ENCODE results near the gene ATRNL1.

ATRNL1 gene

DNA sequence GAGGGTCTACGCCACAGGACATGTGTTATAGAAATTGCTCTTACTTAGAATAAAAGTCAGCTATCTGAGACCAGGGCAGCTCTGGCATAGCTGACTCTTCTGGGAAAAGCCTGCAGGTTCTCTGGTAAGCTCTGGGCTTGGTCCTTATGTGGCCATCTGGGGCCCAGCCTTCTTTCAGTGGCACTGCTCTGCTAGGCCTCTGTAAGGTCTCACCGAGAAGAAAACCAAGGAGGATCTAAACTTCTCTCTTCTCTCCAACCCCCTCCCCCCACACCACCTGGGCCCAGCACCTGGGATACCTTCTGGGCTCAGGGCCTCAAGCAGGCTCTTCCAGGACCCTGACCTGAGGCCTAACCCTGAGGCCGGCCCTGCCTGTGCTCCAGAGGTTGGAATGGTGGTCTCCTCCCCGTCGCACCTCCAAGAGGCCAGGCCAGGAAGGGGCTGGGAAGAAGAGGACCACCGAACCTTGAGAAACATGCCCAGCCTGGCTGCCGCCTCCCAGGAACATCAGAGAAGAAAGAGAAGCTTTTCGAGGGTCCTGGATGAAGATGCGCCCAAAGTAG lies 856.2 kb downstream of the ATRNL1 start:
- no peak for DNase-seq (ENCODE audit: low read depth)

DNA sequence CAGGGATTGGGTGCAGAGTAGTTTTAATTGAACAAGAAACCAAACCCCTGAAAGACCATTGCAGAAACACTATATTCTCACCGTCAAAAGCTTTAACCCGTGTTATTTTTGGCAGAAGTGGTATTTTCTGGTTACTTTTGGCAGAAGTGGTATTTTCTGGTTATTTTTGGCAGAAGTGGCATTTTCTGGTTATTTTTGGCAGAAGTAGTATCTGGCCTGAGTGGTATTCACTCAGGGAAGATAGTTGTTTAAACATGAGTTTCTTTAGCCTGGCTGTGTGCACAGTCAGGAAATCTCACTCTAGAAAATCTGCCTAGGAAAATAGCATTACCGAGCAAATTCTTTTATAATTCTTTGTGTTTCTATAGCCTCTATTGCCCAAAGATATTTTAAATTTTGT lies 857.2 kb downstream of the ATRNL1 start:
- DNase-seq (ENCODE audit: low read depth), result no peak

DNA sequence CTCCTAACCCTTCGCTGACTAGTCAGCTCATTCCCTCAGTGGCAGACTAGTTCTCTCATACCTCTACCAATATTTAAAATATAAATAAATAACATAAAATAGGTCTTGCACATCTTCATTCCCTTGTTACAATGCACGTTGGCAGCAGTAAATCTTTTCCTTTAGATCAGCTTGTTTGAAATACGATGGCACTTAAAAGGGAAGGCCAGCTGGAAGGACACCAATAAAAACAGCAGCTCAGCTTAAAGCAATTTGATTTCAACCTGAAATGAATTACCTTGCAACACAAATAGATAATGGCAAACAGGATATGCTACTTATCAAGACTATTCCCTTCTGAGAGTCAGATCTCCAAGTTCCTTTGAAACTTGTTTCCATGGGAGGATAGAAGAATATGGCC lies 858.1 kb downstream of the ATRNL1 start:
- no peak for DNase-seq (ENCODE audit: low read depth)

DNA sequence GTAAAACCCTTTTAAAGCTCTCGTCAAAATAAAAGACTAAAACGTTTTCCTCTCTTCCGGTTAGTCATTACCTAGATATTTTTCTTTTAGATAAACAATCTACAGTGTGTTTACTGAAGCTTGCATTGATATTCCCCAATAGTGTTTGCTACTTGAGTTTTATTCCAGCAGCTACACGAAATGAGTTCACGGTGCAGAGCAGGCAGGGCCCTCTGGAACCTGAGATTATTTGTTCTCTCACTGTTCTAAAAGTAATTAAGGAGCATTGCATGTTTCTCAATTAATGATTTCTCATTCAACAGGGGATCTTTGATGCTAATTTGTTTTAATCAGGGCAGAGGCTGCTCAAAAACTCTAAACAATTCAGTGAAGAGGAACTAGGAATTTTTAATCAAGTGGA lies 860.1 kb downstream of the ATRNL1 start:
- DNase-seq (ENCODE audit: low read depth), result no peak

DNA sequence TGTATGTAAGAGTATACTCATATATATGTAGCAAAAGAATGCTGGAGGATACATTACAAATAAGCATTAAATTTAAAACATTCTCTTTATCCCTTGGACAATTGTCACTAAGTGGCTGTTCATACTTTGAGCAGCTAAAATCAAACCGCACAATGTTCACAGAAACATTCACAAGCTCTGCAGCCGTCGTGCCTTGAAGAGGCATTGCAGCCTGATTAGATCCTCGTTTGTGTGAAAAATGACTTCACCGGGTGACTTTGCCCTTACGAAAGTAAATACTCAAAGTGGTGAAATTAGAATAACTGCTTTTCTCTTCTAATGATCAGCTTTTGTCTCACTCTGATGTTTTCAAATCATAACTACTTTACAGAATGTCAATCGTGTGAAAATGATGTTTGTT lies 860.8 kb downstream of the ATRNL1 start:
- DNase-seq (ENCODE audit: low read depth), result no peak

DNA sequence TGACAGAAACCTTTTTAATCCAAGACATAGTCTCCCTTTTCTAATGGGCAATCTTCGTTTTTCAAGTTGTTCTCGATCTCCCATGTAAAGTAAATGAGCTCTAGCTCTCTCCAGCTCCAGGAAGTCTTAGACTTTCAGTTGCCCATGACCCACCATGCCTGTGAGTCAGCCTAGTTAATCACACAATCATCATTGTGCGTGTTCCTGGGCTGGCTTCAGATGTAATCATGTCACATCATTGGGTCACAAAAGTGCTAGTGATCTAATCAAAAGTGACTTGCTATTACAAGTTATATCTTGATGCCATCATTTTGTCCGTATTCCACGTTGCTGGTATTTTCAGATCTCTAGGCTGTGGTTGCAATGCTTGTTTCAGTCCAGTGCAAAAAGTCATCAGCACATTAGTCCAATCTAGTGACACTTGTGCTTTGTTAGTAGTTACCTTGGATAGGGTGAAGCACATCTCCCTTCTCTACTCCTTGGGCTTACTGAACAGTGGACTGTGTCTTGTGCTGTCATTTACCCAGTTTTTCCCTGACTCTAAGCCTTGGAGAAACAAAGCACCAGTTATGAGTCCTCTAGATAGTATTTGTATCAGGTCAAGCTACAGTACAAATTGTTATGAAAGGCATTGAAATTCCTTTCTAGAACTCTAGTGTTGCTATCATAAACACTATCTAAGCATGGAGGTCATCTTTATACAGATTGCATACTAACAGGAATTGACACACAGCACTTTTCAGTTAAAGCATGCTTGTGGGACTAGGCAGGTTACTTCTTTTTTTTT lies 863.3 kb downstream of the ATRNL1 start:
- DNase-seq (ENCODE audit: low read depth), result no peak

DNA sequence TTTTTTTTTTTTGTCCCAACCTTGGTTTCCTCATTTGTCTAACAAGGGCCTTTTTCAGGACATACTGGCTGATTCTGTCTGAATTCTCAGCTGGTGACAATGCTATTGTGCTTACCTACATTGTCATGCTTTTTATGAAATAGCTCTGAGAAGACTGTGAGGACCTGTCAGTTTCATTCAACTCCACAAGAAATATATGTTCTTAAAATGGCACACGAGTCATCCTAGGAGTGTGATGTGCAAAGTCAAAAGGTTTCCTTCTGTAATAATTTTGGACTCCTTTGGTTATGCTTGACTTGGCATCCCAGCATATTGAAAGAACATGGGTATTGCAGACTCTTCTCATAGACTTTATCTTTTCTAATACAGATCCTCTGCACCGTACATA lies 863.8 kb downstream of the ATRNL1 start:
- no peak for DNase-seq (ENCODE audit: low read depth)

DNA sequence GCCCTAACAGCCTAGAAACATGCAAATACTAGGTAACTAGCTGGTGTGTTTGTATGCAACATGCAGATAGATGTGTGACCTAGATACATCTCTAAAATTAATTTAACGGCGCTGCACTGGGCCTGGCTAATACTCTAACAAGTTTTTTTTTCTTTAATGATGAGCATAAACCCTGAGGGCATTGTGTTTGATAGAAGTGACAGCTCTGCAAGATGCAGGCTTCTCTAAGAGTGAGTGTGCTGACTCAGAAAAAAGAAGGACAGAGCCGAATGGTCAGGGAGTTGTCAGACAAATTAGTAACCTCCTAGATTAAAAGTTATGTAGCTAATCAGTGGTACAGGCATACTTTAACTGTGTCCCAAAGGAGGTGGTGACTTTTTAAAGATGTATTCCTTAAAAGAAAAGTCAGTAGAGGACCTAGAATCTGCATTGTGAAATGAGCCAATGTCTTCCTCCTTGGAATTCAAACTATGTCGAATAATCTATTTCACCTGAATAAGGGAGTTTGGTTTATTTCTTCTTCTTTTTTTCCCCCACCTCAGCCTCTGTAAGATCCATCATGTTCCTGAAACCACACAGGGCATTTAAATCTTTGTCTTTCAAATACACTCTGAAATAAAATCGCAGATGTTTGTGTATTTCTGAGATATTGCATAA lies 864.7 kb downstream of the ATRNL1 start:
- no peak for DNase-seq (ENCODE audit: low read depth)

DNA sequence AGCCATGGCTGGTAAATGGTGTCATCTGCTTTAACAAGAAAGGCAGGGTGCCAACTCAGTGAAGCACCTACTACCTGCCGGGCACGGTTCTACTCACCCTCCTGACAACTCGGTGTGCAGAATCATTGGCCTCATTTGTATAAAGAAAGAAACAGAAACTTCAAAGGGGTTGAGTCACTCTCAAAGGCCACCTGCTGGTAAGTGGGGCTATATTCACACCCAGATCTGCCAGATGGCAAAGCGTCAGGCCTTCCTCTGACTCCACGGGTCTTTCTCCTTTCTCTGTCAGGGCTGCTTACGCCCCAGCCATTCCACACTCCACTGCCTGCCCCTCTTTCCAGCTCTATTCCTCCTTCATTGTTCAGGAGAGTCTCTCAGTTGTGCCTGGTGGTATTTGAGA lies 870.7 kb downstream of the ATRNL1 start:
- no peak for DNase-seq (ENCODE audit: low read depth)

DNA sequence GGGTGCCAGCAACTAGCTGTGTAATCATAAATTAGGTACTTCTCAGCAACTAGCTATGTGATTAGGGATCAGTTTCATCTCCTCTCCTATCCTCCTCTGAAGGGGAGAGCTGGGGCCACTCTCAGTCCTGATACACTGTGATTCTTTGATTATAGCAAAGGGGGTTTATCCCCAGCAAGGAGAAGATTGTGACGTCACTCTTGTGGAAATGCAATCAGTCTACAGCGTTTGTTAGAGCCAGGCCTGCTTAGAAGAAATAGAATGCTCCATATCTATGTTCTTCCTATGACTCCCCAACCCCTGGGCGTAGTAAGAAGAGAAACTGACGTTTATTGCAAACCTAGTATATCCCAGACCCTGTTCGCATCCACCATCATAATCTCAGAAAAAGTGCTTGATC lies 871.7 kb downstream of the ATRNL1 start:
- no peak for DNase-seq (ENCODE audit: low read depth)

DNA sequence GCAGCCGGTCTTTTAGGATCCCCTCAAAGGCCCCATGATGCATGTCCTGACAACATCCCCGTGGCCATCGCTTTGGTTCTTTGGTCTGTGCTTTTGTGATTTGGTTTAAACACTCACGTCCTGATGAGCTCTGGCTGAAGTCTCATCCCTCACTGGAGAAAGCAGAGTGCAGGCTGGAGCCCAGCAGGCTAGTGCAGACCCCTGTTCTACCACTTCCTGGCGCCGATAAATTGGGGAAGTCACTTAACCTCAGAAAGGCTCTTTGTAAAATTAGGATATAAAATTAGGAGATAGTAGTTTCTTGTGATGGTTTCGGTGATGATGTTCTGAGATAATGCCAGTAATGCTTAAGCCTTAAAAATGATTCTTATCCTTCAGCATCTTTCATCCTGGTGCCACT lies 872.2 kb downstream of the ATRNL1 start:
- DNase-seq (ENCODE audit: low read depth), result no peak

DNA sequence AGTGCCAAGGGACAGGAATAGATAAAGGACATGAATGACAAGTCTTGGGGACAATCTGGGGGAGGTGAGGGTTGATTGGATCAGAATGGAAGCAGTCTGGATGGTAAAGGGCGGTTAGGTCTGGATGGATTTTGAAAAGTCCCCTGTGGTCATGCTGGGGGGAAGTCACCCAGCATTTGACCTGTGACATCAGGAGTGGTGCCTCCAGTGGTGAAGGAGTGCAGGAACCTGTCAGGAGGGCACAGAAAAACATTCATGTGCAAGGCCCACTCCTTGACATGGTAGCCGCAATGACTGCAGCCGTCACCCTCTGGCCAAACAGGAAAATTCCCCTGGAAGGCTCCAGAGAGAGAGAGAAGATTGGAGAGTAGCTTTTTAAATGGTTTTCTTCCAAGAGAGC lies 875.1 kb downstream of the ATRNL1 start:
- no peak for DNase-seq (ENCODE audit: low read depth)

DNA sequence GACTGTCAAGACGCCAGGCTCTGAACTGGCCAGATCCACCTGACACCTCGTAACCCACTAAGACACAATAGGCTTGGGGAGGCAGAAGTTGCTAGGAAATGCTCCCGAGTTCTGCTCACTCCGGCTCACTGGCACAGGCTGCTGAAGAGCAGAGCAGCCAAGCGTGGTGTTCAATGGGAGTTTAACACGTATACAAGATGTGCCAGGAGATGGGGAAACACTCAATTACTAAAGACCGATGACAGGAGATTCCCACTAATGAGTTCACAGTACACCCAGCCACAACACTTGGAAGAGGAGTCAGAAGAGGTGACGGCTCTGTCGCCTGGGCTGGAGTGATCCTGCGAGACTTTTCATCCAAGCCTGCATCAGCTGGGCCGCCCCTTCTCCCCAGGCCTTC lies 876.4 kb downstream of the ATRNL1 start:
- DNase-seq (ENCODE audit: low read depth), result no peak

DNA sequence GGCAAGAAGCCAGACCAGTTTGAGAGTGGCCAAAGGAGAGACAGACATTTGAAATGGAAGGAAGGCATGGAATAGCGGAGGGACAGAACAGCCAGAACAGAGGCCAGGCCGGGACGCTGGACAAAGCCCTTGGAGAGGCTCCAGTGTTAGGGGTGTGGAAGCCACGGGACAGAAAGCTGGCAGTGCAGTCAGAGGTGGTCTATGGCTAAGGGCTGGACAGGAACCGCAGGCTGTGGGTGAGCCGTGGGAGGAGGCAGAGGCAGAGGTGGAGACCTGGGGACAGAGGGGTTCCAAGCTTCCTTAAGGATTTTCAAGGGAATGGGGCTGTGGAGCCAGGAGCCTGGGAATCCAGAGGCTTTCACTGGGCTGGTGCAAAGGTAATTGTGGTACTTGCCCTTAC lies 878.8 kb downstream of the ATRNL1 start:
- no peak for DNase-seq (ENCODE audit: low read depth)

DNA sequence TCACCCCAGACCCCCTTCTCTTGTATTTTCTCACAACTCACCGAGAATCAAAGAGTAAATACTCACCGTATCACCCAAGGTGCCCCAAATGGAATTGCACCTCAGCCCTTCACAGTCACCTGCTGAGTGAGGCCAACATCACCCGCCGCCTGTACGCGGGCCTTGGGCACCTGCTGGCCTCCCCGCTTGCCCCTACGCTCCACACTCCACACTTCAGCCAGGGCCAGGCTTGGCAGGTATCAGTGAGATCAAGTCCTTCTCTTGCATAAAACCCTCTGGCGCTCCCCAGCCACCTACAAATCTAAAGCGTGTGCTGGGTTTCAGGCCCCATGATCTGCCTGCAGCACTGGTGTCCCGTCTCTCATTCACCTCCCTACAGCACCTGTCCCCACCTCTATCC lies 879.3 kb downstream of the ATRNL1 start:
- no peak for DNase-seq (ENCODE audit: low read depth)

DNA sequence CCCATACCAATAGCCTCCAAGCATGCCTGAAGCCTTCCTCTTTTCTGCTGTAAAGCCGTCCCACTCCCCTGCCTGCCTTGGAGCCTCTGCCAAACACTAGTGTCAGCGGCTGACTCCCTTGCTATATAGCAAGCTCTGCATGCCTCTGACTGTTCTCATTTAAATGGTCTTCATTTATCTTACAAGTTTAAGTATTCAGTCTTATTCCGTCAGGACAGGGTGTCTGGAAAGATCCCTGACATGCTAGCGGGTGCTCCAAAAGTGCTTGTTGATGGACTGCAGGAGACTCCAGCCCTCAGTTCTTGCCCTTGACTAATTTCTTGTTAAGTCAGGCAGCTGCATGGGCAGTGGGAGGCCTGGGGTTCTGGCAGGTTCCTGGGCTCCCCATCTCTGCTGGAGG lies 881.2 kb downstream of the ATRNL1 start:
- DNase-seq (ENCODE audit: low read depth), result no peak

DNA sequence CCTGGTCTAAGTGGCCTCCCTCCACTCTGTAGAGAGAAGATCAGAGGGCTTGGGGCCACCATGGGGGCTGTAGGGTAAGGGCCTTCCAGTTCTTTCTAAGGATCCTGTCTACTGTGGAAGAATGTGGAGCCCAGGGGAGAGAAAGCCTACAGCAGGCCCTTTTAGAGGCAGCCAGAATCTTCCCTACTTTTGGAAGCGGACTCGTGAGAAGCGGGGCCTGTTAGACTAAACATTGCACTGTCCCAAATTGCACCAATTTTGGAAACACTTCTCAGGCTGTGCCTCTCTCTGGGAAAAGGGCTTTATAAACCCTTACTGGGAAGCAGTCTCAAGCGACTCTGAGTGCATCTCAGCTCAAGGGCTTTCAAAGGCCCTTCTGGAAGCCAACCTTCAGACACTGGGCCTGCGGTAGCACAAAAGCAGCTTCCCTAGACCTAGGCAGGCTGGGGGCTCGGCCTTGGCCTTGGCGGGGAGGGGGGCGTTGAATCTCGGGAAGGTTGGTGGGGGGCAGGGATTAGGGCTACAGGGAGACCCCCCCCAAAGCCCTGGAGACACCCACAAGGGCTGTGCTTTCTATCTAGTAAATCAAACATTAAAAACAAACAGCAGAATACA lies 881.8 kb downstream of the ATRNL1 start:
- no peak for DNase-seq (ENCODE audit: low read depth)

DNA sequence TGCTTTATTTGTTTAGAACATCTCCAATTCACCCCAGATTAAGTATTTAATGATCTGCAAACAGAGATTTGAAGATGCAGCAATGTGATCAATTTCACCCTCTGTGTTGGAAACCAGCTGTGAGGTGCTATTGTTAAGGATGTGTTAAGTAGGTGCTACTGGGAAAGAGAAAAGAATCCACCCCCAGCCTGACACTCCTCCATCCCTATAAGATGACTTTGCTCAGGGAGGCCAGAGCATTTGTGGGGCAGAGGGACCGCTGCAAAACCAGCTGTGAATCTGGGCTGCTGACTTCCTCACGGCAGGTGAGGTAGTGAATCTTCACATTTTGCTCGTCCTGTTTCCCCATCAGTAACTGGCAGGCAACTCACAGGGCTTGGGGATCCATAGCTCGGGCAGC lies 882.3 kb downstream of the ATRNL1 start:
- no peak for DNase-seq (ENCODE audit: low read depth)

DNA sequence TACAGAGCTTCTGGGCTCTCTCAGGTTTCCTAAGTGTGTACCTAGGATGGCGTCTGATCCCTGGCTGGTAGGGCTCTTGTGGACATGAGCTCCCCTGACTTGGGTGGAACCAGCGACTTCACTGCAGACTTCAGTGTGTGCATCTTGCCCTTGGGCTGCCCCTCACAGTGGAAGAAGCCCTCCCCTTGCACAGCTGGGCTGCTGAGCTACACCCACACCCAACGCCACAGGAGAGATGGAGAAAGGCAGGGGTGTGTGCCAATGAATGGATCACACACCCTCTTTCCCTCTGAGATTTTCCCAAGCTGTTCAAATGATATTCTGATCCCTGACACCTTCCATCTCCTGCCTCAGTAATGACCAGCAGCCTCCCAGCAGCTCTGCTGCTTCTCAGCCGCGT lies 883.2 kb downstream of the ATRNL1 start:
- DNase-seq (ENCODE audit: low read depth), result no peak

DNA sequence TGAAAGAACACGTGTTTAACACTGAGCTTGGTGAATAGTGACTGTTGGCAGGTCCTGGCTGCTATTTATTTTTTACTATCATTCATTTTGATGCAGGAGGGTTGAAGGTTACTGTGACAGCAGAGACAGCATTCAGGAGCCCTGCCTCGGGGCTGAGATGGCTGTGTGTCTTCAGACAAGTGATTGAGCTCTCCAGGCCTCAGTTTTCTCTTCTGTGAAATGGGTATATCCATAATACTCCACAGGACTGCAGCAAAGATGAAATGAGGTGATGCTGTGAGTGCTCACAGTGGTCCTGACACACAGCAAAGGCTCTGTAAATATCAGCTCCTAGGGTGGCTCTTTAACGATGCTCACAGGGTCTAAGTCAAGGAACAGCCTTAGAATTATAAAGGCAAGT lies 884.7 kb downstream of the ATRNL1 start:
- DNase-seq (ENCODE audit: low read depth), result no peak

DNA sequence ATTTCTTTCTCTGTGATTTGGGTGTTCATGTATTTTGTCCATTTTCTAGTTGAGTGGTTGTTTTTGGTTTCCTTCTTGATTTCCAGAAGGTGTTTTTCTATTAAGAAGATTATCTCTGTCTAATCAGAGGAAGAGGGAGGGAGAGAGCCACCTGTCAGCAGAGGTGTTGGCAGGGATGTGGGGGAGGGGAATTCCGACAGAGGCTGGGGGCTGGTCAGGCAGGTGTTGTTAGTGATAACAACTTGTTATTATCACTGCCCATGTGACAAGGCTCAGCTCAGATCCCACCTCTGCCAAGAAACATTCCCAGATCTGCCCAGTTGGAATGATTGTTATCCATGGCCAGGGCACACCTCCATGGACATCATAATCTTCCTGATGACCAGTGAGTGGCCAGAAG lies 886.4 kb downstream of the ATRNL1 start:
- DNase-seq (ENCODE audit: low read depth), result no peak

DNA sequence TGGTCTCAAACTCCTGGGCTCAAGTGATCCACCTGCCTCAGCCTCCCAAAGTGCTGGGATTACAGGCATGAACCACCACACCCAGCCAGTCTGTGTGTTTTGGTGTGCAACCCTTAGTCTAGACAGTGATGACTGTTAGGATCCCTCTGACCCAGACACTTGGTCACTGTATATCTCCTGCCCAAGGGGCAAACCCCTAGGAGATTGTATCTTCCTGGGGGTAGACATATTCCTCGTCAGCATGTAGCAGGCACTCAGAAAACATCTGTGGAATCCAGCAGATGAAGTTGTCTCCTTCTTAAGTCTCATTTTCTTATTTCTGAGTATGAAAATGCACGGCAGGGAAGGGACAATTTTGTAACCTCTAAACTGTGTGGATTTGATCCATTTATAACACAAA lies 887.3 kb downstream of the ATRNL1 start:
- no peak for DNase-seq (ENCODE audit: low read depth)

DNA sequence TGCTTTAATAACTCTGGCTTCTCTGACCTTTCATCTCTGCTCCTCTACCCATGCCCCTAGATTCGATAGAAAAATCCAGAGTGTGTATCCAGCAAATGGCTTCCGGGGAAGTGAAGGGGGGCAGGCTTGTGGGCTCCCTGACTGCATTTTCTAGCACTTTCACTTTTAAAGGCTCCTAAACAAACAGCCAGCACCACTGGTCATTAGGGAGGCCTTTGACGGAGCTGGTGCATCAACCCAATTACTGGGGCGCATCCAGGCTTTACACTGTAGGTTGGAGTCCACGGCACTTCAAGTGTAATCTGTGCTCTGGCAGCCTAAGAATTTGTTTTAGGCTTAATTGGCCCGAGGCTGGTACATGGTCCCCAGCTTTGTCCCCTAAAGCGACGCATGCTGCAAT lies 887.9 kb downstream of the ATRNL1 start:
- no peak for DNase-seq (ENCODE audit: low read depth)

Data from stimulated activated CD8-positive, alpha-beta memory T cell treated with anti-CD3 and anti-CD28 coated beads, Interleukin-12 subunit alpha, Interleukin-12 subunit beta, amount 100 ng/mL, for 1 hour (primary cell).